Ramos (cell line): ENCODE results near the gene DCC.

Experiments
- in situ Hi-C: fragments of 300-500 bp; cut with MboI; formaldehyde crosslinking; loops from one replicate; pipeline ENCODE4 v1.14.3; 2022; ENCODE audit warnings: low sequenced_read_pairs; ENCODE audit not compliant: unreplicated experiment

DCC gene

GRCh38 chr18:52572036-52573000 is 232.3 kb downstream of the DCC start:
- in situ Hi-C loops = no loop called here

- in situ Hi-C loops = no loop called here
Observed at GRCh38 chr18:52577795-52578194, 237.8 kb downstream of the DCC start.

GRCh38 chr18:52582061-52582460 is 242.1 kb downstream of the DCC start:
- in situ Hi-C loops = no loop called here

- in situ Hi-C loops = no loop called here
Observed at GRCh38 chr18:52582516-52582915, 242.5 kb downstream of the DCC start.

GRCh38 chr18:52588931-52589330 is 248.9 kb downstream of the DCC start:
- in situ Hi-C loops = no loop called here

- in situ Hi-C loops = no loop called here
Observed at GRCh38 chr18:52596748-52597435, 256.9 kb downstream of the DCC start.

GRCh38 chr18:52598921-52599320 is 258.9 kb downstream of the DCC start:
- in situ Hi-C loops = no loop called here

GRCh38 chr18:52602820-52603219 is 262.8 kb downstream of the DCC start:
- in situ Hi-C loops = no loop called here

- in situ Hi-C loops = no loop called here
Observed at GRCh38 chr18:52605345-52605744, 265.3 kb downstream of the DCC start.

GRCh38 chr18:52607985-52608384 is 268.0 kb downstream of the DCC start:
- in situ Hi-C loops = no loop called here

GRCh38 chr18:52610451-52611115 is 270.6 kb downstream of the DCC start:
- in situ Hi-C loops = no loop called here

GRCh38 chr18:52612406-52612805 is 272.4 kb downstream of the DCC start:
- in situ Hi-C loops = no loop called here

- in situ Hi-C loops = no loop called here
Observed at GRCh38 chr18:52615321-52615720, 275.3 kb downstream of the DCC start.

- in situ Hi-C loops = no loop called here
Observed at GRCh38 chr18:52615943-52616342, 275.9 kb downstream of the DCC start.

- in situ Hi-C loops = no loop called here
Observed at GRCh38 chr18:52617931-52618330, 277.9 kb downstream of the DCC start.

GRCh38 chr18:52620926-52621439 is 281.0 kb downstream of the DCC start:
- in situ Hi-C loops = no loop called here

- in situ Hi-C loops = loop anchor here (25.0 kb wide), 1 partner anchor 962 kb away; no protein-coding TSS in a partner anchor
Observed at GRCh38 chr18:52624702-52625101, 284.7 kb downstream of the DCC start.

GRCh38 chr18:52636536-52636935 is 296.5 kb downstream of the DCC start:
- in situ Hi-C loops = loop anchor here (25.0 kb wide), 1 partner anchor 974 kb away; no protein-coding TSS in a partner anchor

- in situ Hi-C loops = loop anchor here (25.0 kb wide), 1 partner anchor 986 kb away; no protein-coding TSS in a partner anchor
Observed at GRCh38 chr18:52648201-52648600, 308.2 kb downstream of the DCC start.

- in situ Hi-C loops = no loop called here
Observed at GRCh38 chr18:52652391-52652790, 312.4 kb downstream of the DCC start.
